Fibroblast of lung (primary cell): ENCODE data around the gene ZNF302. TPM values are rescaled to one million over a fixed set of nuclear protein-coding genes. Genes with fewer than 3 reads are reported as not detected.
"Not testable (repeated sequence)": the region's sequence is repeated elsewhere in the genome, so short reads cannot be mapped to it uniquely, and the experiment has no call there.

Experiments
- DNase-seq, 2 donors: peaks; one replicate each; pipeline versions ENCODE4 v3.0.0 to v3.0.0-alpha.2; 2010; ENCODE audit warnings: low read depth in 2 of 2
- H2AFZ ChIP-seq: 2 replicates; pipeline ENCODE4 v1.5.1; 2012; ENCODE audit warnings: low read length, control low read depth, inconsistent platforms
- H3K27ac ChIP-seq: 2 replicates; pipeline ENCODE4 v1.5.1; 2011; ENCODE audit warnings: low read length, control low read depth; ENCODE audit not compliant: insufficient read depth
- H3K27me3 ChIP-seq: 2 replicates; pipeline ENCODE4 v1.5.1; 2011; ENCODE audit warnings: mild to moderate bottlenecking, low read length; ENCODE audit not compliant: control insufficient read depth, insufficient read depth
- H3K36me3 ChIP-seq: 2 replicates; pipeline ENCODE4 v1.5.1; 2011; ENCODE audit warnings: low read length; ENCODE audit not compliant: control insufficient read depth, insufficient read depth
- H3K4me1 ChIP-seq: 2 replicates; pipeline ENCODE4 v1.5.1; 2011; ENCODE audit warnings: low read length; ENCODE audit not compliant: control insufficient read depth, insufficient read depth; ENCODE audit errors: extremely low read depth
- H3K4me2 ChIP-seq: 2 replicates; pipeline ENCODE4 v1.5.1; 2011; ENCODE audit warnings: low read length, control low read depth; ENCODE audit not compliant: insufficient read depth; ENCODE audit errors: extremely low read depth
- H3K4me3 ChIP-seq, 4 experiments: fragments of 200-600 bp in 1 of 4; sonication (generic) in 1 of 4; replicated peaks in 1 of 4; 2 replicates each; pipeline ENCODE4 v1.5.1; 2011 to 2016; ENCODE audit warnings: low read length in 4 of 4, low read depth in 3 of 4, mild to moderate bottlenecking in 3 of 4, control low read depth in 2 of 4, inconsistent platforms in 1 of 4, mixed read lengths in 1 of 4; ENCODE audit not compliant: insufficient read depth in 1 of 4; ENCODE audit errors: control extremely low read depth in 1 of 4
- H3K79me2 ChIP-seq: 2 replicates; pipeline ENCODE4 v1.5.1; 2012; ENCODE audit warnings: mild to moderate bottlenecking, low read length, inconsistent platforms; ENCODE audit not compliant: control insufficient read depth, insufficient read depth
- H3K9ac ChIP-seq: 2 replicates; pipeline ENCODE4 v1.5.1; 2011; ENCODE audit warnings: mild to moderate bottlenecking, low read length, control low read depth; ENCODE audit not compliant: insufficient read depth
- H3K9me3 ChIP-seq: 2 replicates; pipeline ENCODE4 v1.5.1; 2012; ENCODE audit warnings: low read depth, low read length; ENCODE audit not compliant: control insufficient read depth, insufficient read depth
- H4K20me1 ChIP-seq: 2 replicates; pipeline ENCODE4 v1.5.1; 2011; ENCODE audit warnings: low read length; ENCODE audit not compliant: control insufficient read depth, insufficient read depth; ENCODE audit errors: extremely low read depth
- EZH2 ChIP-seq: IDR thresholded peaks from 2 replicates; pipeline ENCODE4 v1.5.1; 2012; ENCODE audit warnings: low read length, control low read depth, mild to moderate bottlenecking; ENCODE audit errors: missing control alignments
- polyA plus RNA-seq, 2 donors: library from polyadenylated mRNA; depleted of rRNA in 1 of 2; stranded (reverse) in 1 of 2; unstranded in 1 of 2; fragments of >200 nt; gene quantifications; 2 replicates each; pipeline ENCODE4 v1.2.1, GENCODE V29; 2011 to 2012; ENCODE audit warnings: missing spikeins in 1 of 2
- total RNA-seq: library from RNA; depleted of rRNA; stranded (reverse); fragments of >200 nt; gene quantifications from 2 replicates; pipeline ENCODE4 v1.2.1, GENCODE V29; 2014
- TF ChIP-seq, protein P1 (sequence below), 2 donors: IDR thresholded peaks in 1 of 2; conservative IDR thresholded peaks in 1 of 2; 1 replicate in 1 of 2; 2 replicates in 1 of 2; pipeline ENCODE4 v1.5.1; 2011 to 2012; ENCODE audit warnings: low read length in 2 of 2, control low read depth in 1 of 2, inconsistent platforms in 1 of 2, low read depth in 1 of 2, mild to moderate bottlenecking in 1 of 2

ZNF302 gene
- total and polyA plus RNA-seq, 2 donors (not counting 1 experiment from before 2014, with no cell fraction given): 14.5 to 21.6 TPM

- no peak for TF ChIP-seq EZH2
- TF ChIP-seq, protein P1, sequence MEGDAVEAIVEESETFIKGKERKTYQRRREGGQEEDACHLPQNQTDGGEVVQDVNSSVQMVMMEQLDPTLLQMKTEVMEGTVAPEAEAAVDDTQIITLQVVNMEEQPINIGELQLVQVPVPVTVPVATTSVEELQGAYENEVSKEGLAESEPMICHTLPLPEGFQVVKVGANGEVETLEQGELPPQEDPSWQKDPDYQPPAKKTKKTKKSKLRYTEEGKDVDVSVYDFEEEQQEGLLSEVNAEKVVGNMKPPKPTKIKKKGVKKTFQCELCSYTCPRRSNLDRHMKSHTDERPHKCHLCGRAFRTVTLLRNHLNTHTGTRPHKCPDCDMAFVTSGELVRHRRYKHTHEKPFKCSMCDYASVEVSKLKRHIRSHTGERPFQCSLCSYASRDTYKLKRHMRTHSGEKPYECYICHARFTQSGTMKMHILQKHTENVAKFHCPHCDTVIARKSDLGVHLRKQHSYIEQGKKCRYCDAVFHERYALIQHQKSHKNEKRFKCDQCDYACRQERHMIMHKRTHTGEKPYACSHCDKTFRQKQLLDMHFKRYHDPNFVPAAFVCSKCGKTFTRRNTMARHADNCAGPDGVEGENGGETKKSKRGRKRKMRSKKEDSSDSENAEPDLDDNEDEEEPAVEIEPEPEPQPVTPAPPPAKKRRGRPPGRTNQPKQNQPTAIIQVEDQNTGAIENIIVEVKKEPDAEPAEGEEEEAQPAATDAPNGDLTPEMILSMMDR (conservative IDR thresholded peaks at IDR 0.05 in 1 of 2, IDR thresholded peaks at IDR 0.05 in 1 of 2; ENCODE audit: low read depth in 1 of 2, low read length in 2 of 2): no peak
- no peaks in the 10 kb centered on the region for H4K20me1 ChIP-seq
- no peak overlapping the region for H3K4me3 ChIP-seq
- no peak overlapping the region for H3K27ac ChIP-seq
- H3K27me3 ChIP-seq: no peaks in the 10 kb centered on the region
- H3K4me2 ChIP-seq: no peak overlapping the region
- peaks cover 4% of the 10 kb centered on the region for H3K36me3 ChIP-seq
- no peaks in the 10 kb centered on the region for H3K9me3 ChIP-seq
- no peak overlapping the region for H2AFZ ChIP-seq
- H3K4me1 ChIP-seq: peaks cover 2% of the 10 kb centered on the region
- H3K9ac ChIP-seq: no peak overlapping the region
- no peaks in the 10 kb centered on the region for H3K79me2 ChIP-seq
- no peak for DNase-seq
These were observed 4.0 kb downstream of the ZNF302 start for GRCh38 chr19:34681478-34681877.

GRCh38 chr19:34685266-34685665 is 7.8 kb downstream of the ZNF302 start:
- not testable (repeated sequence) for H4K20me1 ChIP-seq, H3K4me3 ChIP-seq, H2AFZ ChIP-seq, H3K27me3 ChIP-seq, H3K4me1 ChIP-seq, H3K36me3 ChIP-seq, H3K9ac ChIP-seq, H3K27ac ChIP-seq, H3K9me3 ChIP-seq, DNase-seq, H3K4me2 ChIP-seq, H3K79me2 ChIP-seq

- Histone ChIP-seq H3K9ac (no peak overlapping the region), H3K9me3 (no peaks in the 10 kb centered on the region), H4K20me1 (no peaks in the 10 kb centered on the region), H3K4me2 (no peak overlapping the region), H3K27me3 (no peaks in the 10 kb centered on the region), H3K27ac (no peak overlapping the region), H3K36me3 (no peaks in the 10 kb centered on the region), H3K4me1 (no peaks in the 10 kb centered on the region), H2AFZ (no peak overlapping the region), H3K4me3 (no peak overlapping the region), H3K79me2 (no peaks in the 10 kb centered on the region)
- TF ChIP-seq, protein P1 (conservative IDR thresholded peaks at IDR 0.05 in 1 of 2, IDR thresholded peaks at IDR 0.05 in 1 of 2; ENCODE audit: low read depth in 1 of 2, low read length in 2 of 2): no peak
- TF ChIP-seq EZH2: no peak
- DNase-seq: no peak
These were observed 9.0 kb downstream of the ZNF302 start for GRCh38 chr19:34686455-34686854.
